Erythroblast (primary cell): ENCODE results near the gene LDLR.

Source experiments
- GATA1 ChIP-seq: IDR thresholded peaks from 2 replicates; pipeline ENCODE4 v1.6.1; 2011; ENCODE audit warnings: low read depth, mild to moderate bottlenecking, control low read depth, low read length, moderate library complexity
- POLR2A ChIP-seq: IDR thresholded peaks from 2 replicates; pipeline ENCODE4 v1.6.1; 2011; ENCODE audit warnings: mild to moderate bottlenecking, low read length

GRCh38 chr19:11174336-11174735 is 85.1 kb downstream of the LDLR start:
- no peak for TF ChIP-seq POLR2A
- no peak for TF ChIP-seq GATA1
